Glutamatergic neuron (in vitro differentiated cells): ENCODE measurements around the gene FMNL1. TPM values are rescaled to one million over a fixed set of nuclear protein-coding genes. Genes with fewer than 3 reads are reported as not detected.

Experiments used
- DNase-seq: peaks from one replicate; pipeline ENCODE4 v3.0.0; 2022
- H3K27ac Mint-ChIP-seq: one replicate; pipeline ENCODE4 v1.8.0; 2020; ENCODE audit warnings: mild to moderate bottlenecking, mixed read lengths, inconsistent platforms; ENCODE audit not compliant: unreplicated experiment
- H3K27me3 Mint-ChIP-seq: one replicate; pipeline ENCODE4 v1.8.0; 2020; ENCODE audit warnings: mild to moderate bottlenecking, moderate library complexity, mixed read lengths, inconsistent platforms; ENCODE audit not compliant: unreplicated experiment
- H3K36me3 Mint-ChIP-seq: one replicate; pipeline ENCODE4 v1.8.0; 2020; ENCODE audit warnings: mild to moderate bottlenecking, mixed read lengths, inconsistent platforms; ENCODE audit not compliant: unreplicated experiment
- H3K4me1 Mint-ChIP-seq: one replicate; pipeline ENCODE4 v1.8.0; 2020; ENCODE audit warnings: mild to moderate bottlenecking, low read depth, mixed read lengths, inconsistent platforms; ENCODE audit not compliant: unreplicated experiment
- H3K4me3 Mint-ChIP-seq: one replicate; pipeline ENCODE4 v1.8.0; 2020; ENCODE audit warnings: mild to moderate bottlenecking, mixed read lengths, inconsistent platforms; ENCODE audit not compliant: unreplicated experiment
- H3K9me3 Mint-ChIP-seq: one replicate; pipeline ENCODE4 v1.8.0; 2020; ENCODE audit warnings: mild to moderate bottlenecking, moderate library complexity, mixed read lengths, inconsistent platforms; ENCODE audit not compliant: unreplicated experiment
- CTCF ChIP-seq: fragments of 200-600 bp; sonication (generic); IDR thresholded peaks from one replicate; pipeline ENCODE4 v1.5.0; 2021; ENCODE audit not compliant: partially characterized antibody, unreplicated experiment
- total RNA-seq: library from RNA; stranded (reverse); fragmentation: NEBNext Ultra II Directional; extraction: Animal tissue kit (Norgen Biotek cat#: 25700); gene quantifications from one replicate; pipeline ENCODE4 v1.2.1, GENCODE V29; 2021; ENCODE audit not compliant: unreplicated experiment

Gene FMNL1
- total RNA-seq, 1 donor from 2014 or later: 24.2 TPM

GRCh38 chr17:45241328-45242028 is 19.8 kb downstream of the FMNL1 start:
- H3K4me3 Mint-ChIP-seq: peak overlapping the region; percentile 81
- no peak overlapping the region for H3K27ac Mint-ChIP-seq
- peaks cover 5% of the 10 kb centered on the region for H3K36me3 Mint-ChIP-seq
- no peak for TF ChIP-seq CTCF
- peak; percentile 58 for DNase-seq
- peaks cover 2% of the 10 kb centered on the region for H3K9me3 Mint-ChIP-seq
- H3K4me1 Mint-ChIP-seq: no peaks in the 10 kb centered on the region
- peaks cover 12% of the 10 kb centered on the region for H3K27me3 Mint-ChIP-seq

DNA sequence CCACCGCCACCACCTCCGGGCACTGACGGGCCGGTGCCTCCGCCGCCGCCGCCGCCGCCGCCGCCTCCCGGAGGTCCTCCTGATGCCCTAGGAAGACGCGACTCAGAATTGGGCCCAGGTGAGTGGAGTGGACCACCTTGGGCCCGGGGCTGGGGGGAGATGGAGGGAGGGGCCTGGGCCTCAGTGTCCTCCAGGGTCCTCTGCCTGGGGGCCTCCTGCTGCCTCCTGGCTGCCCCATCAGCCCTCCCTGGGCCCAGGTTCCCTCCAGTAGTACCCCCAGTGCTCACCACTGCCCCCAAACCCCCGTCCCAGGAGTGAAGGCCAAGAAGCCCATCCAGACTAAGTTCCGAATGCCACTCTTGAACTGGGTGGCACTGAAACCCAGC is 20.3 kb downstream of the FMNL1 start:
- TF ChIP-seq CTCF: no peak
- H3K4me1 Mint-ChIP-seq: no peaks in the 10 kb centered on the region
- H3K9me3 Mint-ChIP-seq: peaks cover 2% of the 10 kb centered on the region
- H3K27ac Mint-ChIP-seq: no peak overlapping the region
- no peak overlapping the region for H3K4me3 Mint-ChIP-seq
- H3K27me3 Mint-ChIP-seq: peaks cover 14% of the 10 kb centered on the region
- no peak for DNase-seq
- H3K36me3 Mint-ChIP-seq: peaks cover 5% of the 10 kb centered on the region

- no peak for TF ChIP-seq CTCF
- Mint-ChIP-seq H3K36me3 (no peaks in the 10 kb centered on the region), H3K9me3 (peaks cover 2% of the 10 kb centered on the region), H3K4me3 (no peak overlapping the region), H3K27ac (no peak overlapping the region), H3K4me1 (no peaks in the 10 kb centered on the region), H3K27me3 (peaks cover 16% of the 10 kb centered on the region)
- no peak for DNase-seq
Observed at GRCh38 chr17:45243750-45244149, 22.1 kb downstream of the FMNL1 start.

GRCh38 chr17:45244725-45245656 is 23.3 kb downstream of the FMNL1 start:
- Mint-ChIP-seq H3K9me3 (peaks cover 2% of the 10 kb centered on the region), H3K36me3 (no peaks in the 10 kb centered on the region), H3K4me3 (no peak overlapping the region), H3K4me1 (no peaks in the 10 kb centered on the region), H3K27me3 (peaks cover 14% of the 10 kb centered on the region), H3K27ac (no peak overlapping the region)
- DNase-seq: no peak
- TF ChIP-seq CTCF: no peak

DNA sequence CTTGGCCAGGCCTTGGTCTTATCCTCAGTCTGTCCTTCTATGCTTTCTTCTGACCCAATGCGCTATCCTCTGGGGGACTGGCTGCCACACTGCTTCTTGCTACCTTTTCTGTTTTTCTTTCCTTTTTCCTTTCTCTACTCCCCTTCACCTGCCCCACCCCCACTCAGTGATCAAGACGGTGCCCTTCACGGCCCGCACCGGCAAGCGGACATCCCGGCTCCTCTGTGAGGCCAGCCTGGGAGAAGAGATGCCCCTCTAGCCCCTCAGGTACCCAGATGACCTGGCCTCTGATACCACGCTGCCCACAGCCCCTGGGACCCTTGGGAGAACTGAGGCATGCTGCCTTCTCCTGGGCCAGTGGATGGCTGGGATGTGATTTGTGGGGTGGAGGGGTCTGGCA is 24.7 kb downstream of the FMNL1 start:
- TF ChIP-seq CTCF: no peak
- Mint-ChIP-seq H3K36me3 (no peaks in the 10 kb centered on the region), H3K9me3 (peaks cover 4% of the 10 kb centered on the region), H3K27ac (no peak overlapping the region), H3K4me3 (peak overlapping the region; percentile 87), H3K27me3 (peaks cover 10% of the 10 kb centered on the region), H3K4me1 (no peaks in the 10 kb centered on the region)
- DNase-seq: no peak
